GM12892 (cell line): Measurements from ENCODE around the gene ARNT2.

ENCODE experiments used
- DNase-seq: peaks from one replicate; pipeline ENCODE4 v3.0.0; 2011; ENCODE audit not compliant: insufficient read length
- FAIRE-seq: peaks from 2 replicates; lab custom pipeline; 2011; peaks lifted over from hg19 to GRCh38; lab: Jason Lieb, UNC
- POLR2A ChIP-seq: IDR thresholded peaks from 2 replicates; pipeline ENCODE4 v1.6.1; 2011; ENCODE audit warnings: low read depth, low read length, control low read depth
- POLR2AphosphoS5 ChIP-seq: IDR thresholded peaks from 2 replicates; pipeline ENCODE4 v1.6.1; 2011; ENCODE audit warnings: low read depth, low read length, control low read depth
- TAF1 ChIP-seq: IDR thresholded peaks from 2 replicates; pipeline ENCODE4 v1.6.1; 2011; ENCODE audit warnings: low read depth, mild to moderate bottlenecking, control low read depth, low read length, borderline replicate concordance

The ARNT2 gene

GRCh38 chr15:80614711-80615360 lies 210.7 kb downstream of the ARNT2 start:
- TF ChIP-seq TAF1 (no peak), POLR2AphosphoS5 (no peak), POLR2A (no peak)
- FAIRE-seq (no peak), DNase-seq (no peak)

GRCh38 chr15:80615361-80615736 lies 211.2 kb downstream of the ARNT2 start:
- DNase-seq (no peak), FAIRE-seq (no peak)
- no peak for TF ChIP-seq POLR2AphosphoS5
- TF ChIP-seq TAF1: no peak
- no peak for TF ChIP-seq POLR2A

- FAIRE-seq: no peak
- TF ChIP-seq POLR2AphosphoS5 (no peak), POLR2A (no peak), TAF1 (no peak)
- no peak for DNase-seq
Measured at GRCh38 chr15:80615783-80616391, 211.7 kb downstream of the ARNT2 start.

GRCh38 chr15:80618685-80619400 lies 214.7 kb downstream of the ARNT2 start:
- TF ChIP-seq TAF1: no peak
- no peak for TF ChIP-seq POLR2AphosphoS5
- no peak for TF ChIP-seq POLR2A
- no peak for FAIRE-seq
- no peak for DNase-seq

GRCh38 chr15:80619680-80620079 lies 215.5 kb downstream of the ARNT2 start:
- FAIRE-seq: no peak
- no peak for DNase-seq
- TF ChIP-seq TAF1 (no peak), POLR2AphosphoS5 (no peak), POLR2A (no peak)

GRCh38 chr15:80620141-80620540 lies 216.0 kb downstream of the ARNT2 start:
- DNase-seq (no peak), FAIRE-seq (no peak)
- TF ChIP-seq POLR2AphosphoS5: no peak

GRCh38 chr15:80620931-80621330 lies 216.7 kb downstream of the ARNT2 start:
- no peak for DNase-seq
- FAIRE-seq: no peak
- TF ChIP-seq POLR2A (no peak), TAF1 (no peak), POLR2AphosphoS5 (no peak)

- DNase-seq (no peak), FAIRE-seq (no peak)
- TF ChIP-seq POLR2A (no peak), POLR2AphosphoS5 (no peak), TAF1 (no peak)
Measured at GRCh38 chr15:80626643-80627120, 222.5 kb downstream of the ARNT2 start.

- DNase-seq (no peak), FAIRE-seq (no peak)
- TF ChIP-seq TAF1 (no peak), POLR2AphosphoS5 (no peak), POLR2A (no peak)
Measured at GRCh38 chr15:80629355-80629754, 225.2 kb downstream of the ARNT2 start.

- DNase-seq: no peak
- TF ChIP-seq TAF1: no peak
- TF ChIP-seq POLR2A: no peak
- no peak for TF ChIP-seq POLR2AphosphoS5
- FAIRE-seq: no peak
Measured at GRCh38 chr15:80630981-80631380, 226.8 kb downstream of the ARNT2 start.

GRCh38 chr15:80633221-80633620 lies 229.0 kb downstream of the ARNT2 start:
- no peak for DNase-seq
- TF ChIP-seq TAF1: no peak
- TF ChIP-seq POLR2AphosphoS5: no peak
- TF ChIP-seq POLR2A: no peak
- no peak for FAIRE-seq
